ENCODE measurements around the gene CLOCK.

CLOCK gene

DNA sequence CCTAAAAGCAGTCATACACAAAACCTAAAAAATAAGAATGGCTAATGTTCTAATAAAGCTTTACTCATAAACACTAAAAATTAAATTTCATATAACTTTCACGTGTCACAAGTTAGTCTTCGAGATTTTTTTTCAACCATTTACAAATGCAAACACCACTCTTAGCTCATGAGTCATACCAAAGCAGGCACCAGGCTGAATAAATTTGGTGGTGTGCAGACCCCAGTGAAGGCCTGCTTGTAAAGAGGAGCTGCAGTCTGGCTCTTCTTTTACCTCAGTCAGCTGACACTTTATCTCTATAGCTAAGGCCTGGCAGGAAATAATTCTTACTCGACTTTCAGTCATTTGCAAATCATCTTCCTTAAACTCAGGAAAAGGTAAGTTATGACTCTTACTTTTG, 37.4 kb downstream of the CLOCK start:
- DNase-seq (ENCODE audit: insufficient read length) (no peak), FAIRE-seq (no peak)
- no peak for TF ChIP-seq POLR2AphosphoS5 (IDR thresholded peaks at IDR 0.05; ENCODE audit: low read depth, low read length)
- TF ChIP-seq TAF1 (IDR thresholded peaks at IDR 0.05; ENCODE audit: borderline replicate concordance, low read depth, low read length): no peak
- TF ChIP-seq POLR2A (IDR thresholded peaks at IDR 0.05; ENCODE audit: low read depth, low read length): no peak

DNA sequence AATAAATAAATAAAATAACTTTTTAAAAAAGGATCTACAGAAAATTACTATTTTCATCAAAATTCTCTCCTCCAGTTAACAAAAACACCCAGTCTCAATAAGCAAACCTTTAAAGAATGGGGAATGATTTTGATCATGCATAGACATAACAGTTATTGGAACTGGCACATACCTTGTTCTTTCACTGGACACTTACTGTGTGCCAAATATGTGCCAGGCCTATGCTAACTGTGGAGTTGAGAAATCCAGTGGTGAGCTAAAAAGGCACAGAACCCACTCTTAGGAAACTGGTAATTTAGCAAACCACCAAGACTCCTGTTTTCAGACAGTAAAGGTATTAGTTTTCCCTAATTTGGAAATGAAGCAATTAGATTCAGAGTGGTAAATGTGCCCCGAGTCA, 39.1 kb downstream of the CLOCK start:
- no peak for DNase-seq (ENCODE audit: insufficient read length)
- no peak for TF ChIP-seq POLR2A (IDR thresholded peaks at IDR 0.05; ENCODE audit: low read depth, low read length)
- no peak for TF ChIP-seq POLR2AphosphoS5 (IDR thresholded peaks at IDR 0.05; ENCODE audit: low read depth, low read length)
- TF ChIP-seq TAF1 (IDR thresholded peaks at IDR 0.05; ENCODE audit: borderline replicate concordance, low read depth, low read length): no peak
- FAIRE-seq: no peak

DNA sequence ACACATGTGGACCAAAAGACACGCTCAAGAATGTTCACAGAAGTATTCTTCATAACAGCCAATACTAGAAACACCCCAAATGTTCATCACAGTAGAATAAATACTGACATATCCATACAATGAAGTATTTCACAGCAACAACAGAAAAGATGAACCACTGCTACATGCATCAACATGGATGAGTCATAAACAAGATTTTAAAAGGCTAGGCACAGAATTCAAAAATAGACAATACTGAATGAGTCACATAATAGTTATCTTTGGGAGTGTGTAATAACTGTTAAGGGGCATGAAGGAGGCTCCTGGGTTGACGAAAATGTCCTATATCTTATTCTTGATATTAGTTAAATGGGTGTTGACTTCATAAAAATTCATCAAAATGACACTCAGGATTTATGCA, 43.5 kb downstream of the CLOCK start:
- no peak for TF ChIP-seq POLR2AphosphoS5 (IDR thresholded peaks at IDR 0.05; ENCODE audit: low read depth, low read length)
- TF ChIP-seq POLR2A (IDR thresholded peaks at IDR 0.05; ENCODE audit: low read depth, low read length): no peak
- TF ChIP-seq TAF1 (IDR thresholded peaks at IDR 0.05; ENCODE audit: borderline replicate concordance, low read depth, low read length): no peak
- DNase-seq (ENCODE audit: insufficient read length) (no peak), FAIRE-seq (no peak)

DNA sequence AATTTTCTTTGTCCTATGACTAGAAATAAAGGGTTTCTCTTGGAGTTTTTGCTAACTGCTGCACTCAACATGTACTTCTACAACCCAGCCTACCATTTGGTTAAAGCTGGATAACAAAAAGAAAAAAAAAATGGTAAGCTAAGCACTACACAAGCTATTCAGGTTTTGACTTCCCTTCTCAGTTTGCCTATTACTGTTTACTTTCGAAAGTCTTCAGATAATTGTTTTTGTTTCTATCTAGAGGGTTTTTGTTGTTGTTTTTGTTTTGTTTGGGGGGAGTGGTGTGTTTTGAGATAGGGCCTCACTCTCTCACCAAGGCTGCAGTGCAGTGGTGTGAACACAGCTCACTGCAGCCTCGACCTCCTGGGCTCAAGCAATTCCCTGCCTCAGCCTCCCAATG, 46.6 kb downstream of the CLOCK start:
- TF ChIP-seq POLR2AphosphoS5 (IDR thresholded peaks at IDR 0.05; ENCODE audit: low read depth, low read length) (no peak), POLR2A (IDR thresholded peaks at IDR 0.05; ENCODE audit: low read depth, low read length) (no peak), TAF1 (IDR thresholded peaks at IDR 0.05; ENCODE audit: borderline replicate concordance, low read depth, low read length) (no peak)
- DNase-seq (ENCODE audit: insufficient read length) (no peak), FAIRE-seq (no peak)

DNA sequence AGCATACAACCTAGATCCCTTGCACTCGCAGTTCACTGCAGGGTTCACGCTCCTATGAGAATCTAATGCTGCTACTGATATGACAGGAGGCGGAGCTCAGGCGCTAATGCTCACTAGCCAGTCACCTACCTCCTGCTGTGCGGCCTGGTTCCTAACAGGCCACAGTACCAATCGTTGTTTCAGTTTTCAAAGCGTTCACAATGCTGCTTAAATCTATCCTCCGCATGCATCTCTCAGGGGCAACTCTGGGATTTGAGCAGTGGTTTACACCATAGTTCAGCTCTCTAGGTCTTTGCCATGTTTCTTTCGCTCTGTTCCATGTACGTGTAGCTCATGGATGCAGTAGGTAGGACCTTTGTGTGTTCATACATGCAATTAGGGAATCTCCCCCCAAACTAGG, 47.2 kb downstream of the CLOCK start:
- DNase-seq (ENCODE audit: insufficient read length) (no peak), FAIRE-seq (no peak)
- TF ChIP-seq POLR2A (IDR thresholded peaks at IDR 0.05; ENCODE audit: low read depth, low read length) (no peak), TAF1 (IDR thresholded peaks at IDR 0.05; ENCODE audit: borderline replicate concordance, low read depth, low read length) (no peak), POLR2AphosphoS5 (IDR thresholded peaks at IDR 0.05; ENCODE audit: low read depth, low read length) (no peak)

DNA sequence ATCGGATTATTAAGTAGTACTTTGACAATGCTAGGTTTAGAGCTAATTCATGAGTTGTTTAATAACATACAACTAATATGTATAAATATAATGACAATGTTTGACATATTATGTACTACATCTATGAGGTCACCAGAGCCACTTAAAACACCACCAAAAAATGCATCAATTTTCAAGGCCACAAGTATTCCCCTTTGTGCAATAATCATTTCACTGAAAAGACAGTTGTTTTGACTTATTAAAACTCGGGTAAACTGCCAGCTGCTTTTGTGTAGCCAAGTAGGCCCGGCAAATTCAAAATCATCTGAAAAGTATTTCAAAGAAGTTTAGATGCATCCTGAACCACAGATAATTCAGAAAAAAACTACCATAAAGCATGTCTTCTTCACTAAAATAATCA, 48.7 kb downstream of the CLOCK start:
- FAIRE-seq: no peak
- TF ChIP-seq POLR2AphosphoS5 (IDR thresholded peaks at IDR 0.05; ENCODE audit: low read depth, low read length) (no peak), TAF1 (IDR thresholded peaks at IDR 0.05; ENCODE audit: borderline replicate concordance, low read depth, low read length) (no peak), POLR2A (IDR thresholded peaks at IDR 0.05; ENCODE audit: low read depth, low read length) (no peak)
- no peak for DNase-seq (ENCODE audit: insufficient read length)

DNA sequence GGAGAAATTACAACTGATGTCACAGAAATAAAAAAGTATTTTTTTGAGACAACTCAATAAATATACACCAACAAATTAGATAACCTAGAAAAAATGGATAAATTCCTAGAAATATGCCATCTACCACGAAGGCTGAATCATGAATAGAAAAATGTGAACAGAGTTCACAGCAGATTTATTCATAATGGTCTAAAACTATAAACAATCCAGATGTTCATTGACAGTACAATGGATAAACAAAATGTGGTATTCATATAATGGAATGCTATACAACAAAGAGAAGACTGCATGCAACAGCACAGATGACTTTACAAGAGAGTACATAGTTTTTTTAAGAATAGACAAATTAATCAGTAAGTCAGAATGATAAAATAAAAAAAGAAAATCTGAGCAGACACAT, 55.2 kb downstream of the CLOCK start:
- TF ChIP-seq POLR2AphosphoS5 (IDR thresholded peaks at IDR 0.05; ENCODE audit: low read depth, low read length) (no peak), TAF1 (IDR thresholded peaks at IDR 0.05; ENCODE audit: borderline replicate concordance, low read depth, low read length) (no peak), POLR2A (IDR thresholded peaks at IDR 0.05; ENCODE audit: low read depth, low read length) (no peak)
- DNase-seq (ENCODE audit: insufficient read length) (no peak), FAIRE-seq (no peak)

DNA sequence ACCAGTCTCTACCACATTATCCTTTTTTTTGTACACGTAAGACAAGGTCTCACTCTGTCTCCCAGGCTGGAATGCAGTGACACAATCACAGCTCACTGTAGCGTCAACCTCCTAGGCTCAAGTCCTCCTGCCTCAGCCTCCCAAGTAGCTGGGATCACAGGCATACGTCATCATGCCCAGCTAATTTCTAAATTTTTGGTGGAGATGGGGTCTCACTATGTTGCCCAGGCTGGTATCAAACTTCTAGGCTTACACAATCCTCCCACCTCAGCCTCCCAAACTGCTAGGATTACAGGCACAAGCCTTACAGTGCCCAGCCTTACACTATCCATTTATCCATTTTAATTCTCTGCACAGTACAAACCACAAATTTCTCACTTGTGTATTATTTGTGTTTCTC, 58.0 kb downstream of the CLOCK start:
- TF ChIP-seq TAF1 (IDR thresholded peaks at IDR 0.05; ENCODE audit: borderline replicate concordance, low read depth, low read length): no peak
- TF ChIP-seq POLR2A (IDR thresholded peaks at IDR 0.05; ENCODE audit: low read depth, low read length): no peak
- no peak for TF ChIP-seq POLR2AphosphoS5 (IDR thresholded peaks at IDR 0.05; ENCODE audit: low read depth, low read length)
- DNase-seq (ENCODE audit: insufficient read length): no peak
- no peak for FAIRE-seq

DNA sequence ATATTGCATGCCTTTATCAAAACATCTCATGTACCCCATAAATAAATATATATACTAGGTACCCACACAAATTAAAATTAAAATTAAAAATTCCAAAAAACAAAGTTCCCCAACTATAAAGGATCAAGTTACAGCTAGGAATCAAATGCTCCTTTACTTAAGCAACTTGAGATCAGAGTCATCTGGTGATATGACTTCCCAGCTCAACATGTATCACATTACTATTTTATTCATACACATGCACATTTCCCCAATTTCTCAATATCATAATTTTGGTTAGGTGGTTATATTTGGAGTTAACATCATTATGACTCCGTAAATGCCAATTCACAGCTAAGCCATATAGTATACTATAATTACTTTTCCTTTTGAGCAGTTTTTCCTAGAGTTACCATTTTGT, 60.9 kb downstream of the CLOCK start:
- DNase-seq (ENCODE audit: insufficient read length): no peak
- FAIRE-seq: no peak
- no peak for TF ChIP-seq POLR2AphosphoS5 (IDR thresholded peaks at IDR 0.05; ENCODE audit: low read depth, low read length)
- no peak for TF ChIP-seq TAF1 (IDR thresholded peaks at IDR 0.05; ENCODE audit: borderline replicate concordance, low read depth, low read length)
- no peak for TF ChIP-seq POLR2A (IDR thresholded peaks at IDR 0.05; ENCODE audit: low read depth, low read length)

DNA sequence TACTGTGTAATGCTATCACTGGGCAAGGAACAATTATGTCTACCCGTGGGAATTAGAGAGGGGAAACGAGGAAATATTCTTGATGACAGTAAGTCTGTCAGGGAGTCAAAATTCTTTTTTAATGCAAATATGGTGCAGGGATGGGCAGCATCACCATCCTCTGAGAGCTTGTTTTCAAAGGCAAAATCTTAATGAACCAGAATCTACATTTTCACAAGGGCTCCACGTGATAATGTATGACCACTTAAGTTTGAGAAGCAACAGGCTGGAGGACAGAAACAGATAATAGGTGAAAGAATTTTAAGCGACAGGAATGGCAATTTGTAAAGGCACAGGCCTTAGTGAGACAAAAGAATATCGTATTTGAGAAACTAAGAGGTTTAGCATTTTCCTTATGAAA, 63.4 kb downstream of the CLOCK start:
- DNase-seq (ENCODE audit: insufficient read length) (no peak), FAIRE-seq (no peak)
- TF ChIP-seq POLR2A (IDR thresholded peaks at IDR 0.05; ENCODE audit: low read depth, low read length): no peak
- no peak for TF ChIP-seq TAF1 (IDR thresholded peaks at IDR 0.05; ENCODE audit: borderline replicate concordance, low read depth, low read length)
- TF ChIP-seq POLR2AphosphoS5 (IDR thresholded peaks at IDR 0.05; ENCODE audit: low read depth, low read length): no peak

DNA sequence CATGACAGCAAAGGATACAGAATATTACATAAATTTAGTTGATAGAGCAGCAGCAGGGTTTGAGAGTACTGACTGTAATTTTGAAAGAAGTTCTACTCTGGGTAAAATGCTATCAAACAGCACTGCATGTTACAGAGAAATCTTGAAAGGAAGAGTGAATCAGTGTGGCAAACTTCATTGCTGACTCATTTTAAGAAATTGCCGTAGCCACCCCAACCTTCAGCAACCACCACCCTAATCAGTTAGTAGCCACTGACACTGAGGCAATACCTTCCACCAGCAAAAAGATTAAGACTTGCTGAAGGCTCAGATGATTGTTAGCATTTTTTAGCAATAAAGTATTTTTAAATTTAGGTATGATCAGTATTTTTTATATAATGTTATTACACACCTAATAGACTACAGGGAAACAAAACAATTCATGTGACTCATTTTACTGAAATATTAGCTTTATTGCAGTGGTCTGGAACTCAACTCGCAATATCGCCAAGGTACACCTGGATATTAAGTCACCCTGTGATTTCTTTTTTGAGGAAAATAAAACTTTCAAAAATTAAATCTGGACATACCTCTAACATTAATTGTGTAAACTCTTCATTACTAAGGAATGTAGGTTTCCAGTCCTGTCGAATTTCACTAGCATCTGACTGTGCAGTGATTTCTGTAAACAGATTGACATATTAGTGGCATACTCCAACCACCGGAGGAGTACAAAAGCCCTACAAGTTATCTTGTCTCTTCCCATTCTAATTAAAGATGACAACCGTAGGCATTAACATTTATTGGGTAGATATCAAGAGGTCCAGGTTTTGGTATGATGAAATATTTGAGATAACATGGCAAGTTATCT, 71.1 kb downstream of the CLOCK start:
- DNase-seq (ENCODE audit: insufficient read length) (no peak), FAIRE-seq (no peak)
- TF ChIP-seq POLR2A (IDR thresholded peaks at IDR 0.05; ENCODE audit: low read depth, low read length) (no peak), POLR2AphosphoS5 (IDR thresholded peaks at IDR 0.05; ENCODE audit: low read depth, low read length) (no peak), TAF1 (IDR thresholded peaks at IDR 0.05; ENCODE audit: borderline replicate concordance, low read depth, low read length) (no peak)

DNA sequence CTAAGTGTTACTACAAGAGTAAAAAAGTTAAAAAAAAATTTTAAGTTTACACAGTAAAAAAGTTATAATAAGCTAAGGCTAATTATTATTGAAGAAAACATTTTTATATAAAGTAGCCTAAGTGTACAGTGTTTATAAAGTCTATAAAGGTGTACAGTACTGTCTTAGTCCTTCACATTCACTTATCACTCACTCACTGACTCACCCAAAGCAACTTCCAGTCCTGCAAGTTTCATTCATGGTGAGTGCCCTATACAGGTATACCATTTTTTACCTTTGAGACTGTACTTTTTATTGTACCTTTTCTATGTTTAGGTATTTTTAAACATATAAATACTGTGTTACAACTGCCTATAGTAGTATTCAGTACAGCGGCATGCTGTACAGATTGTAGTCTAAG, 76.7 kb downstream of the CLOCK start:
- DNase-seq (ENCODE audit: insufficient read length) (no peak), FAIRE-seq (no peak)
- TF ChIP-seq POLR2AphosphoS5 (IDR thresholded peaks at IDR 0.05; ENCODE audit: low read depth, low read length) (no peak), POLR2A (IDR thresholded peaks at IDR 0.05; ENCODE audit: low read depth, low read length) (no peak)
